ENCODE data around the gene PTPRM.

DNA sequence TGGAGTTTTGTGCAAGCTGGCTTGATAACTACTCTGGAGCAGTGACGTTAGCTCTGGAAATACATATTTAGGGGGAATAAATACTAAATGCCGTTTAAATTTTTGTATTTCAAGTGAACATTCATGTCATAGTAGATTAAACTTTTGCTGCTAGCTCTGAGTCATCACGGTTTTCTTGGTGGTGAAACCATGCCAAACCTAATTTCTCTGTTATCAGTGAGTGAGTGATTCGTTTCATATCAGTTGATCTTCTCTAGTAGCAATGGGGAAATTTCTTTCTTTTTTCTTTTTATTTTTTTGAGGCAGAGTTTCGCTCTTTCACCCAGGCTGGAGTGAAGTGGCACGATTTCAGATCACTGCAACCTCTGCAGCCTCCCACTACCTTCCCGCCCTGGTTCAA is 211.1 kb downstream of the PTPRM start:
- TF ChIP-seq, protein P1, sequence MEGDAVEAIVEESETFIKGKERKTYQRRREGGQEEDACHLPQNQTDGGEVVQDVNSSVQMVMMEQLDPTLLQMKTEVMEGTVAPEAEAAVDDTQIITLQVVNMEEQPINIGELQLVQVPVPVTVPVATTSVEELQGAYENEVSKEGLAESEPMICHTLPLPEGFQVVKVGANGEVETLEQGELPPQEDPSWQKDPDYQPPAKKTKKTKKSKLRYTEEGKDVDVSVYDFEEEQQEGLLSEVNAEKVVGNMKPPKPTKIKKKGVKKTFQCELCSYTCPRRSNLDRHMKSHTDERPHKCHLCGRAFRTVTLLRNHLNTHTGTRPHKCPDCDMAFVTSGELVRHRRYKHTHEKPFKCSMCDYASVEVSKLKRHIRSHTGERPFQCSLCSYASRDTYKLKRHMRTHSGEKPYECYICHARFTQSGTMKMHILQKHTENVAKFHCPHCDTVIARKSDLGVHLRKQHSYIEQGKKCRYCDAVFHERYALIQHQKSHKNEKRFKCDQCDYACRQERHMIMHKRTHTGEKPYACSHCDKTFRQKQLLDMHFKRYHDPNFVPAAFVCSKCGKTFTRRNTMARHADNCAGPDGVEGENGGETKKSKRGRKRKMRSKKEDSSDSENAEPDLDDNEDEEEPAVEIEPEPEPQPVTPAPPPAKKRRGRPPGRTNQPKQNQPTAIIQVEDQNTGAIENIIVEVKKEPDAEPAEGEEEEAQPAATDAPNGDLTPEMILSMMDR (IDR thresholded peaks at IDR 0.05; ENCODE audit: low read depth, low read length, missing input control), result no peak
- TF ChIP-seq FOXA2 (IDR thresholded peaks at IDR 0.05) (no peak), TAF1 (conservative IDR thresholded peaks at IDR 0.05) (no peak), YY1 (IDR thresholded peaks at IDR 0.05) (no peak), JUND (IDR thresholded peaks at IDR 0.05) (no peak), RAD21 (IDR thresholded peaks at IDR 0.05) (no peak), RXRA (IDR thresholded peaks at IDR 0.05) (no peak), GABPA (IDR thresholded peaks at IDR 0.05 in 1 of 2, conservative IDR thresholded peaks at IDR 0.05 in 1 of 2) (no peak), SP1 (IDR thresholded peaks at IDR 0.05) (no peak)
- TF ChIP-seq, protein P2, sequence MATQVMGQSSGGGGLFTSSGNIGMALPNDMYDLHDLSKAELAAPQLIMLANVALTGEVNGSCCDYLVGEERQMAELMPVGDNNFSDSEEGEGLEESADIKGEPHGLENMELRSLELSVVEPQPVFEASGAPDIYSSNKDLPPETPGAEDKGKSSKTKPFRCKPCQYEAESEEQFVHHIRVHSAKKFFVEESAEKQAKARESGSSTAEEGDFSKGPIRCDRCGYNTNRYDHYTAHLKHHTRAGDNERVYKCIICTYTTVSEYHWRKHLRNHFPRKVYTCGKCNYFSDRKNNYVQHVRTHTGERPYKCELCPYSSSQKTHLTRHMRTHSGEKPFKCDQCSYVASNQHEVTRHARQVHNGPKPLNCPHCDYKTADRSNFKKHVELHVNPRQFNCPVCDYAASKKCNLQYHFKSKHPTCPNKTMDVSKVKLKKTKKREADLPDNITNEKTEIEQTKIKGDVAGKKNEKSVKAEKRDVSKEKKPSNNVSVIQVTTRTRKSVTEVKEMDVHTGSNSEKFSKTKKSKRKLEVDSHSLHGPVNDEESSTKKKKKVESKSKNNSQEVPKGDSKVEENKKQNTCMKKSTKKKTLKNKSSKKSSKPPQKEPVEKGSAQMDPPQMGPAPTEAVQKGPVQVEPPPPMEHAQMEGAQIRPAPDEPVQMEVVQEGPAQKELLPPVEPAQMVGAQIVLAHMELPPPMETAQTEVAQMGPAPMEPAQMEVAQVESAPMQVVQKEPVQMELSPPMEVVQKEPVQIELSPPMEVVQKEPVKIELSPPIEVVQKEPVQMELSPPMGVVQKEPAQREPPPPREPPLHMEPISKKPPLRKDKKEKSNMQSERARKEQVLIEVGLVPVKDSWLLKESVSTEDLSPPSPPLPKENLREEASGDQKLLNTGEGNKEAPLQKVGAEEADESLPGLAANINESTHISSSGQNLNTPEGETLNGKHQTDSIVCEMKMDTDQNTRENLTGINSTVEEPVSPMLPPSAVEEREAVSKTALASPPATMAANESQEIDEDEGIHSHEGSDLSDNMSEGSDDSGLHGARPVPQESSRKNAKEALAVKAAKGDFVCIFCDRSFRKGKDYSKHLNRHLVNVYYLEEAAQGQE (IDR thresholded peaks at IDR 0.05), result no peak
- TF ChIP-seq, protein P3, sequence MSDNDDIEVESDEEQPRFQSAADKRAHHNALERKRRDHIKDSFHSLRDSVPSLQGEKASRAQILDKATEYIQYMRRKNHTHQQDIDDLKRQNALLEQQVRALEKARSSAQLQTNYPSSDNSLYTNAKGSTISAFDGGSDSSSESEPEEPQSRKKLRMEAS (IDR thresholded peaks at IDR 0.05), result no peak
- TF ChIP-seq, protein P4, sequence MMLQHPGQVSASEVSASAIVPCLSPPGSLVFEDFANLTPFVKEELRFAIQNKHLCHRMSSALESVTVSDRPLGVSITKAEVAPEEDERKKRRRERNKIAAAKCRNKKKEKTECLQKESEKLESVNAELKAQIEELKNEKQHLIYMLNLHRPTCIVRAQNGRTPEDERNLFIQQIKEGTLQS (IDR thresholded peaks at IDR 0.05), result no peak
